Measurements from ENCODE around the gene EFNA5.

Gene EFNA5

GRCh38 chr5:107403228-107403953, 267.3 kb downstream of the EFNA5 start:
- no peak for DNase-seq (ENCODE audit: extremely low read depth in 1 of 2, low read depth in 1 of 2)

- no peak for DNase-seq (ENCODE audit: extremely low read depth in 1 of 2, low read depth in 1 of 2)
Measured at GRCh38 chr5:107402434-107403227, 268.1 kb downstream of the EFNA5 start.

GRCh38 chr5:107401470-107402122, 269.1 kb downstream of the EFNA5 start:
- no peak for DNase-seq (ENCODE audit: extremely low read depth in 1 of 2, low read depth in 1 of 2)

- no peak for DNase-seq (ENCODE audit: extremely low read depth in 1 of 2, low read depth in 1 of 2)
Measured at GRCh38 chr5:107400328-107400727, 270.4 kb downstream of the EFNA5 start.

GRCh38 chr5:107398703-107399102, 272.0 kb downstream of the EFNA5 start:
- no peak for DNase-seq (ENCODE audit: extremely low read depth in 1 of 2, low read depth in 1 of 2)

- no peak for DNase-seq (ENCODE audit: extremely low read depth in 1 of 2, low read depth in 1 of 2)
Measured at GRCh38 chr5:107396351-107396690, 274.4 kb downstream of the EFNA5 start.

- DNase-seq (ENCODE audit: extremely low read depth in 1 of 2, low read depth in 1 of 2): no peak
Measured at GRCh38 chr5:107395632-107396350, 274.9 kb downstream of the EFNA5 start.

- DNase-seq (ENCODE audit: extremely low read depth in 1 of 2, low read depth in 1 of 2): no peak
Measured at GRCh38 chr5:107393851-107394250, 276.9 kb downstream of the EFNA5 start.

GRCh38 chr5:107391787-107392186, 278.9 kb downstream of the EFNA5 start:
- no peak for DNase-seq (ENCODE audit: extremely low read depth in 1 of 2, low read depth in 1 of 2)

- DNase-seq (ENCODE audit: extremely low read depth in 1 of 2, low read depth in 1 of 2): no peak
Measured at GRCh38 chr5:107389775-107390148, 281.0 kb downstream of the EFNA5 start.

- no peak for DNase-seq (ENCODE audit: extremely low read depth in 1 of 2, low read depth in 1 of 2)
Measured at GRCh38 chr5:107389130-107389774, 281.5 kb downstream of the EFNA5 start.

- no peak for DNase-seq (ENCODE audit: extremely low read depth in 1 of 2, low read depth in 1 of 2)
Measured at GRCh38 chr5:107388141-107388861, 282.4 kb downstream of the EFNA5 start.

GRCh38 chr5:107387526-107388140, 283.1 kb downstream of the EFNA5 start:
- DNase-seq (ENCODE audit: extremely low read depth in 1 of 2, low read depth in 1 of 2): no peak

GRCh38 chr5:107385708-107386107, 285.0 kb downstream of the EFNA5 start:
- no peak for DNase-seq (ENCODE audit: extremely low read depth in 1 of 2, low read depth in 1 of 2)

GRCh38 chr5:107384256-107384655, 286.5 kb downstream of the EFNA5 start:
- no peak for DNase-seq (ENCODE audit: extremely low read depth in 1 of 2, low read depth in 1 of 2)

- no peak for DNase-seq (ENCODE audit: extremely low read depth in 1 of 2, low read depth in 1 of 2)
Measured at GRCh38 chr5:107383414-107383813, 287.3 kb downstream of the EFNA5 start.

GRCh38 chr5:107381189-107381856, 289.4 kb downstream of the EFNA5 start:
- DNase-seq (ENCODE audit: extremely low read depth in 1 of 2, low read depth in 1 of 2): no peak

- DNase-seq (ENCODE audit: extremely low read depth in 1 of 2, low read depth in 1 of 2): no peak
Measured at GRCh38 chr5:107380654-107381053, 290.1 kb downstream of the EFNA5 start.

- DNase-seq (ENCODE audit: extremely low read depth in 1 of 2, low read depth in 1 of 2): no peak
Measured at GRCh38 chr5:107378218-107378899, 292.4 kb downstream of the EFNA5 start.
